H1 (cell line): ENCODE measurements around the gene FOXN1. TPM values are rescaled to one million over a fixed set of nuclear protein-coding genes. Genes with fewer than 3 reads are reported as not detected.

ENCODE experiments used
- CTCF ChIA-PET: fragments of 300-600 bp; sonication (Branson Sonifier 250); formaldehyde crosslinking; loops from one replicate; lab custom pipeline; 2021; ENCODE audit not compliant: partially characterized antibody; lab: Charles Lee
- POLR2A ChIA-PET: fragments of 300-600 bp; sonication (Branson Sonifier 250); formaldehyde crosslinking; loops from one replicate; lab custom pipeline; 2021; ENCODE audit warnings: inconsistent platforms; ENCODE audit not compliant: partially characterized antibody; lab: Charles Lee
- DNase-seq, 2 experiments: peaks; one replicate each; pipeline versions ENCODE4 v3.0.0 to v3.0.0-alpha.2; 2010 to 2022; ENCODE audit warnings: low spot score in 2 of 2, low read depth in 1 of 2, mixed read lengths in 1 of 2
- FAIRE-seq: peaks from 2 replicates; lab custom pipeline; 2011; peaks lifted over from hg19 to GRCh38; lab: Jason Lieb, UNC
- H2AFZ ChIP-seq: 2 replicates; pipeline ENCODE4 v1.8.1; 2012; ENCODE audit warnings: low read length, inconsistent platforms
- H2AK5ac ChIP-seq: 2 replicates; pipeline ENCODE4 v1.6.1; 2013; ENCODE audit warnings: low read depth, low read length
- H2BK120ac ChIP-seq: replicated peaks from 2 replicates; pipeline ENCODE3; 2013; ENCODE audit warnings: low read depth, low read length, inconsistent platforms
- H2BK12ac ChIP-seq: 2 replicates; pipeline ENCODE4 v1.6.1; 2013; ENCODE audit warnings: low read depth, low read length
- H2BK15ac ChIP-seq: 2 replicates; pipeline ENCODE4 v1.6.1; 2013; ENCODE audit warnings: low read length
- H2BK20ac ChIP-seq: 2 replicates; pipeline ENCODE4 v1.6.1; 2013; ENCODE audit warnings: low read length
- H2BK5ac ChIP-seq: 2 replicates; pipeline ENCODE4 v1.6.1; 2013; ENCODE audit warnings: low read depth, low read length
- H3K14ac ChIP-seq: 2 replicates; pipeline ENCODE4 v1.6.1; 2013; ENCODE audit warnings: inconsistent platforms; ENCODE audit not compliant: insufficient read length
- H3K18ac ChIP-seq: 2 replicates; pipeline ENCODE4 v1.6.1; 2013; ENCODE audit warnings: low read length; ENCODE audit errors: extremely low read depth
- H3K23ac ChIP-seq: 2 replicates; pipeline ENCODE4 v1.6.1; 2013; ENCODE audit warnings: inconsistent platforms; ENCODE audit not compliant: insufficient read length
- H3K23me2 ChIP-seq: 2 replicates; pipeline ENCODE4 v1.6.1; 2013; ENCODE audit warnings: low read depth, low read length
- H3K27ac ChIP-seq: 2 replicates; pipeline ENCODE4 v1.6.1; 2011; ENCODE audit warnings: low read depth, low read length, inconsistent platforms
- H3K27me3 ChIP-seq, 4 experiments: replicated peaks in 1 of 4; 1 replicate in 1 of 4; 2 replicates in 3 of 4; pipeline versions ENCODE4 v1.6.1 to v1.8.1; 2011 to 2013; ENCODE audit warnings: low read length in 3 of 4, mild to moderate bottlenecking in 3 of 4, inconsistent platforms in 2 of 4, mixed read lengths in 2 of 4, moderate library complexity in 1 of 4; ENCODE audit not compliant: control insufficient read depth in 3 of 4, insufficient read depth in 3 of 4; ENCODE audit errors: extremely low read depth in 1 of 4
- H3K36me3 ChIP-seq, 4 experiments: 2 replicates each; pipeline versions ENCODE4 v1.6.1 to v1.8.1; 2011 to 2013; ENCODE audit warnings: mild to moderate bottlenecking in 4 of 4, low read length in 3 of 4, moderate library complexity in 2 of 4, control low read depth in 1 of 4, inconsistent platforms in 1 of 4; ENCODE audit not compliant: insufficient read depth in 4 of 4, control insufficient read depth in 2 of 4
- H3K4ac ChIP-seq: replicated peaks from 2 replicates; pipeline ENCODE3; 2013; ENCODE audit warnings: low read length, low read depth, mixed read lengths, inconsistent platforms; ENCODE audit not compliant: insufficient read length
- H3K4me1 ChIP-seq, 4 experiments: replicated peaks in 1 of 4; 1 replicate in 1 of 4; 2 replicates in 3 of 4; pipeline versions ENCODE4 v1.6.1 to v1.8.1; 2011 to 2013; ENCODE audit warnings: low read length in 3 of 4, inconsistent platforms in 2 of 4, mixed read lengths in 1 of 4; ENCODE audit not compliant: insufficient read depth in 4 of 4, control insufficient read depth in 3 of 4
- H3K4me2 ChIP-seq, 2 experiments: 2 replicates each; pipeline versions ENCODE4 v1.6.1 to v1.8.1; 2011 to 2013; ENCODE audit warnings: low read depth in 2 of 2, low read length in 2 of 2, control low read depth in 1 of 2, inconsistent platforms in 1 of 2, mild to moderate bottlenecking in 1 of 2; ENCODE audit not compliant: insufficient read depth in 1 of 2
- H3K4me3 ChIP-seq, 4 experiments: fragments of 200-600, 300-600 bp in 1 of 4; sonication (generic), shearing (Covaris generic), sonication (Bioruptor Twin) in 1 of 4; 2 replicates each; pipeline versions ENCODE4 v1.5.1 to v1.8.1; 2011 to 2016; ENCODE audit warnings: low read length in 4 of 4, low read depth in 3 of 4, control low read depth in 2 of 4, inconsistent platforms in 2 of 4, mild to moderate bottlenecking in 2 of 4, mixed read lengths in 1 of 4, moderate library complexity in 1 of 4; ENCODE audit not compliant: insufficient read depth in 2 of 4; ENCODE audit errors: extremely low read depth in 1 of 4
- H3K56ac ChIP-seq: replicated peaks from 2 replicates; pipeline ENCODE3; 2013; ENCODE audit warnings: low read depth, mild to moderate bottlenecking, mixed read lengths, low read length, inconsistent platforms; ENCODE audit not compliant: insufficient read length
- H3K79me1 ChIP-seq: 2 replicates; pipeline ENCODE4 v1.6.1; 2013; ENCODE audit warnings: low read depth, low read length, control low read depth
- H3K79me2 ChIP-seq, 2 experiments: 2 replicates each; pipeline versions ENCODE4 v1.6.1 to v1.8.1; 2012 to 2013; ENCODE audit warnings: low read length in 2 of 2, mild to moderate bottlenecking in 2 of 2, inconsistent platforms in 1 of 2; ENCODE audit not compliant: insufficient read depth in 2 of 2, control insufficient read depth in 1 of 2
- H3K9ac ChIP-seq, 4 experiments: replicated peaks in 1 of 4; 1 replicate in 1 of 4; 2 replicates in 3 of 4; pipeline versions ENCODE4 v1.6.1 to v1.8.1; 2011 to 2013; ENCODE audit warnings: low read depth in 3 of 4, low read length in 3 of 4, control low read depth in 2 of 4, mild to moderate bottlenecking in 2 of 4, moderate library complexity in 2 of 4, inconsistent platforms in 1 of 4; ENCODE audit errors: extremely low read depth in 1 of 4
- H3K9me3 ChIP-seq, 2 experiments: 2 replicates each; pipeline versions ENCODE4 v1.6.1 to v1.8.1; 2012 to 2013; ENCODE audit warnings: mild to moderate bottlenecking in 2 of 2, moderate library complexity in 2 of 2, control low read depth in 1 of 2, inconsistent platforms in 1 of 2, low read depth in 1 of 2, low read length in 1 of 2, mixed read lengths in 1 of 2; ENCODE audit not compliant: insufficient read depth in 2 of 2
- H4K20me1 ChIP-seq, 2 experiments: replicated peaks in 1 of 2; 2 replicates each; pipeline versions ENCODE3 to v1.8.1; 2011 to 2013; ENCODE audit warnings: inconsistent platforms in 2 of 2, low read length in 2 of 2, mild to moderate bottlenecking in 1 of 2; ENCODE audit not compliant: insufficient read depth in 2 of 2, control insufficient read depth in 1 of 2
- H4K5ac ChIP-seq: 2 replicates; pipeline ENCODE4 v1.6.1; 2013; ENCODE audit warnings: low read length, low read depth, mixed read lengths, inconsistent platforms; ENCODE audit not compliant: insufficient read length
- H4K8ac ChIP-seq: 2 replicates; pipeline ENCODE4 v1.8.0; 2013; ENCODE audit warnings: mild to moderate bottlenecking, moderate library complexity, low read length, inconsistent platforms; ENCODE audit not compliant: insufficient read depth; ENCODE audit errors: extremely low read depth
- H4K91ac ChIP-seq: replicated peaks from 2 replicates; pipeline ENCODE3; 2013; ENCODE audit warnings: low read length, mixed read lengths, inconsistent platforms; ENCODE audit not compliant: insufficient read length
- KDM1A ChIP-seq: fragments of 200-600, 300-600 bp; sonication (generic); IDR thresholded peaks from 2 replicates; pipeline ENCODE4 v1.7.1; 2016; ENCODE audit warnings: mild to moderate bottlenecking, low read length, borderline replicate concordance
- SRF ChIP-seq: IDR thresholded peaks from 2 replicates; pipeline ENCODE4 v1.6.1; 2011; ENCODE audit warnings: mild to moderate bottlenecking, low read depth, low read length, moderate library complexity
- WGBS, 2 experiments: shearing (Covaris generic) in 1 of 2; methylation state at CpG; one replicate each; pipeline versions ENCODE4 v1.1.6 to v1.1.7; 2013 to 2015; ENCODE audit warnings: low lambda C conversion rate in 2 of 2, mixed read lengths in 2 of 2, inconsistent platforms in 1 of 2, low coverage in 1 of 2, missing lambda C conversion rate in 1 of 2; ENCODE audit not compliant: insufficient replicate concordance in 2 of 2, insufficient coverage in 1 of 2, insufficient read length in 1 of 2; ENCODE audit errors: extremely low coverage in 1 of 2, missing lambda C conversion rate in 1 of 2; 5-methylcytosine and 5-hydroxymethylcytosine counted together
- polyA plus RNA-seq, 7 experiments: library from polyadenylated mRNA; depleted of rRNA in 3 of 7; stranded (reverse) in 5 of 7; unstranded in 2 of 7; fragments of >200 nt in 5 of 7; fragments of 200-250 nt in 2 of 7; gene quantifications; 1 replicate in 5 of 7; 2 replicates in 1 of 7; 4 replicates in 1 of 7; pipeline versions ENCODE4 v1.2.1 to v1.2.3, GENCODE V29; 2011 to 2013; ENCODE audit warnings: missing spikeins in 2 of 7, mixed read lengths in 2 of 7
- total RNA-seq: library from RNA; stranded (reverse); fragmentation: NEBNext Ultra II Directional; extraction: Animal tissue kit (Norgen Biotek cat#: 25700); gene quantifications from 2 replicates; pipeline ENCODE4 v1.2.1, GENCODE V29; 2021
- TF ChIP-seq, protein P1 (sequence below): IDR thresholded peaks from 2 replicates; pipeline ENCODE4 v1.6.1; 2011; ENCODE audit warnings: low read length, improper control_type of control experiment

FOXN1 gene
- total and polyA plus RNA-seq, 2 of the 8 experiments (the other 6 are each of a cell fraction or from before 2014, with no cell fraction given), result not detected

DNA sequence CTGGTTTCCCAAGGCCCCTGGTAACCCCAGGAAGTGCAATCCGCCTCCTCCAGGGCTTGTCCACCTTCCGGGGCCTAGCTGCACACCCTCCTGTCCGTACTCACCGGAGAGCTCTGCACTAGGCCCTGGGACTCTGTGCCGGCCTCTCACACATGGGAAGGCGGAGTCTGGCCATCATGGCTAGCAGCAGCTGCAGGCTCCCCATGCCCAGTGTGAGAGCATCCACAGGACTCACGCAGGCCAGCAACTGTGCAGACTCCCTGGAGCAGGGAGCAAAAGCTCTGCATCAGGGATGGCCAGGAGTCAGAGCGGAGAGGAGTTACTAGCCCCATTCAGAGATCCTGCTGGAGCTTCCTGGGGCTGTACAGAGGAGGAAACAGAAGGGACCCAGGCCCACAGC is 20.2 kb downstream of the FOXN1 start:
- no peak overlapping the region for H3K27ac ChIP-seq
- H4K91ac ChIP-seq, result no peak overlapping the region
- H3K4me3 ChIP-seq, result no peak overlapping the region
- H4K8ac ChIP-seq, result no peak overlapping the region; the same call in 1 of the 2 replicates
- H3K79me2 ChIP-seq, result no peaks in the 10 kb centered on the region
- no peak overlapping the region for H2BK5ac ChIP-seq
- H2BK120ac ChIP-seq, result no peak overlapping the region
- H3K56ac ChIP-seq, result no peak overlapping the region
- CTCF ChIA-PET, result interaction anchor here (0.9 to 2.5 kb wide), 7 partner anchors 9 to 42 kb away, joined by 3 to 16 read pairs (median 9); no protein-coding TSS in a partner anchor
- TF ChIP-seq SRF (no peak), KDM1A (no peak)
- TF ChIP-seq, protein P1, sequence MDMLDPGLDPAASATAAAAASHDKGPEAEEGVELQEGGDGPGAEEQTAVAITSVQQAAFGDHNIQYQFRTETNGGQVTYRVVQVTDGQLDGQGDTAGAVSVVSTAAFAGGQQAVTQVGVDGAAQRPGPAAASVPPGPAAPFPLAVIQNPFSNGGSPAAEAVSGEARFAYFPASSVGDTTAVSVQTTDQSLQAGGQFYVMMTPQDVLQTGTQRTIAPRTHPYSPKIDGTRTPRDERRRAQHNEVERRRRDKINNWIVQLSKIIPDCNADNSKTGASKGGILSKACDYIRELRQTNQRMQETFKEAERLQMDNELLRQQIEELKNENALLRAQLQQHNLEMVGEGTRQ, result no peak
- TF ChIP-seq, all 59 proteins: peak for 0
- FAIRE-seq (no peak), DNase-seq (no peak)
- peaks cover 0 to 7% (median 0%) of the 10 kb centered on the region in 4 experiments; a peak in 2 of 7 replicates for H3K4me1 ChIP-seq
- H3K9me3 ChIP-seq, result no peaks in the 10 kb centered on the region
- WGBS, 2 experiments, result 86% methylated on average over 8 of the region's 8 CpGs; no CpG with 5 or more reads in 1 of the 2 experiments
- H4K20me1 ChIP-seq, result no peaks in the 10 kb centered on the region
- H3K79me1 ChIP-seq, result no peaks in the 10 kb centered on the region
- no peak overlapping the region for H3K23ac ChIP-seq
- H3K27me3 ChIP-seq, result no peaks in the 10 kb centered on the region
- no peak overlapping the region for H3K18ac ChIP-seq
- no peaks in the 10 kb centered on the region for H3K36me3 ChIP-seq
- H4K5ac ChIP-seq, result no peak overlapping the region
- H2AFZ ChIP-seq, result no peak overlapping the region
- no peak overlapping the region for H3K4ac ChIP-seq
- no peak overlapping the region for H3K9ac ChIP-seq
- H2BK15ac ChIP-seq, result no peak overlapping the region
- no peaks in the 10 kb centered on the region for H3K23me2 ChIP-seq
- H3K4me2 ChIP-seq, result no peak overlapping the region
- H2BK12ac ChIP-seq, result 0 out of 2 replicates have a peak overlapping the region, but pooled peaks have one; percentile 9
- no peak overlapping the region for H3K14ac ChIP-seq
- no peak overlapping the region for H2AK5ac ChIP-seq
- POLR2A ChIA-PET, result interaction anchor here (1.5 kb wide), 1 partner anchor 12 kb away, joined by 4 read pairs; no protein-coding TSS in a partner anchor
- no peak overlapping the region for H2BK20ac ChIP-seq
